IMR-90 (cell line): Measurements from ENCODE around the gene AKAP13. TPM values are rescaled to one million over a fixed set of nuclear protein-coding genes. Genes with fewer than 3 reads are reported as not detected.

Experiments used
- ATAC-seq: fragments of 200-7000 bp; cut with Tn5 transposase; 2 replicates; pipeline ENCODE4 v1.9.1; 2020; ENCODE audit warnings: low read depth, mild to moderate bottlenecking, moderate library complexity
- BruUV-seq: library from RNA; stranded (reverse); fragments of 400-500 nt; replicated peaks from 2 replicates; lab custom pipeline; 2021; lab: Mats Ljungman, UMichigan
- CTCF ChIA-PET: fragments of 300-600 bp; formaldehyde crosslinking; extraction: SDS; loops from one replicate; lab custom pipeline; 2021; ENCODE audit warnings: antibody characterized with exemption; lab: Yijun Ruan, JAX
- POLR2A ChIA-PET: fragments of 300-600 bp; sonication (Branson Sonifier 250); formaldehyde crosslinking; loops from one replicate; lab custom pipeline; 2022; ENCODE audit warnings: antibody characterized with exemption; ENCODE audit not compliant: unreplicated experiment; lab: Charles Lee
- DNase-seq: peaks from one replicate; pipeline ENCODE4 v3.0.0; 2013
- H2AFZ ChIP-seq: replicated peaks from 2 replicates; pipeline ENCODE3; 2013; ENCODE audit warnings: low read length, mild to moderate bottlenecking; ENCODE audit not compliant: poor library complexity
- H2AK5ac ChIP-seq: 2 replicates; pipeline ENCODE4 v1.6.1; 2013; ENCODE audit warnings: low read depth, low read length, inconsistent platforms
- H2AK9ac ChIP-seq: replicated peaks from 2 replicates; pipeline ENCODE3; 2013; ENCODE audit warnings: mild to moderate bottlenecking, low read depth, low read length, moderate library complexity; ENCODE audit not compliant: poor library complexity
- H2BK120ac ChIP-seq: 2 replicates; pipeline ENCODE4 v1.6.1; 2013; ENCODE audit warnings: low read depth, low read length, inconsistent platforms
- H2BK15ac ChIP-seq: 3 replicates; pipeline ENCODE4 v1.6.1; 2013; ENCODE audit warnings: low read depth, low read length, inconsistent platforms
- H2BK20ac ChIP-seq: 2 replicates; pipeline ENCODE4 v1.6.1; 2013; ENCODE audit warnings: low read depth, mild to moderate bottlenecking, inconsistent platforms, low read length, moderate library complexity
- H2BK5ac ChIP-seq: 2 replicates; pipeline ENCODE4 v1.6.1; 2013; ENCODE audit warnings: mild to moderate bottlenecking, low read depth, low read length, inconsistent platforms; ENCODE audit not compliant: poor library complexity, severe bottlenecking
- H3K14ac ChIP-seq: replicated peaks from 2 replicates; pipeline ENCODE4 v1.6.1; 2013; ENCODE audit warnings: low read depth, low read length, inconsistent platforms
- H3K18ac ChIP-seq: 2 replicates; pipeline ENCODE4 v1.6.1; 2013; ENCODE audit warnings: low read depth, low read length, control low read depth
- H3K23ac ChIP-seq: 2 replicates; pipeline ENCODE4 v1.6.1; 2013; ENCODE audit warnings: low read depth, low read length, inconsistent platforms
- H3K27ac ChIP-seq: 2 replicates; pipeline ENCODE4 v1.5.1; 2013; ENCODE audit warnings: mild to moderate bottlenecking, control low read depth, low read length; ENCODE audit not compliant: insufficient read depth
- H3K27me3 ChIP-seq: 2 replicates; pipeline ENCODE4 v1.6.1; 2013; ENCODE audit warnings: low read length; ENCODE audit not compliant: control insufficient read depth, insufficient read depth
- H3K36me3 ChIP-seq: 2 replicates; pipeline ENCODE4 v1.6.1; 2013; ENCODE audit warnings: low read length, mixed read lengths; ENCODE audit not compliant: control insufficient read depth, insufficient read depth
- H3K4ac ChIP-seq: 2 replicates; pipeline ENCODE4 v1.6.1; 2013; ENCODE audit warnings: low read depth, low read length, inconsistent platforms
- H3K4me1 ChIP-seq: 2 replicates; pipeline ENCODE4 v1.6.1; 2013; ENCODE audit warnings: low read length, mixed read lengths; ENCODE audit not compliant: control insufficient read depth, insufficient read depth
- H3K4me2 ChIP-seq: 2 replicates; pipeline ENCODE4 v1.6.1; 2013; ENCODE audit warnings: low read depth, mild to moderate bottlenecking, control low read depth, low read length, moderate library complexity
- H3K4me3 ChIP-seq: 2 replicates; pipeline ENCODE4 v1.5.1; 2013; ENCODE audit warnings: low read depth, mild to moderate bottlenecking, control low read depth, low read length, moderate library complexity; ENCODE audit not compliant: insufficient read depth
- H3K56ac ChIP-seq: 2 replicates; pipeline ENCODE4 v1.6.1; 2013; ENCODE audit warnings: low read length, inconsistent platforms; ENCODE audit not compliant: insufficient read depth; ENCODE audit errors: extremely low read depth
- H3K79me1 ChIP-seq, 2 experiments: 2 replicates each; pipeline ENCODE4 v1.6.1; 2013; ENCODE audit warnings: low read length in 2 of 2, inconsistent platforms in 1 of 2, low read depth in 1 of 2
- H3K9ac ChIP-seq: 2 replicates; pipeline ENCODE4 v1.6.1; 2013; ENCODE audit warnings: low read depth, low read length, control low read depth
- H3K9me1 ChIP-seq: 2 replicates; pipeline ENCODE4 v1.6.1; 2013; ENCODE audit warnings: low read length, inconsistent platforms; ENCODE audit not compliant: insufficient read depth
- H3K9me3 ChIP-seq: 2 replicates; pipeline ENCODE4 v1.6.1; 2013; ENCODE audit warnings: low read length; ENCODE audit not compliant: control insufficient read depth, insufficient read depth
- H4K20me1 ChIP-seq: 2 replicates; pipeline ENCODE4 v1.6.1; 2013; ENCODE audit warnings: low read length, inconsistent platforms; ENCODE audit not compliant: insufficient read depth
- H4K5ac ChIP-seq: 2 replicates; pipeline ENCODE4 v1.6.1; 2013; ENCODE audit warnings: mild to moderate bottlenecking, low read depth, low read length, control low read depth
- H4K8ac ChIP-seq, 2 experiments: 2 replicates each; pipeline ENCODE4 v1.6.1; 2013; ENCODE audit warnings: low read depth in 2 of 2, low read length in 2 of 2, control low read depth in 1 of 2, inconsistent platforms in 1 of 2
- H4K91ac ChIP-seq: 2 replicates; pipeline ENCODE4 v1.6.1; 2013; ENCODE audit warnings: low read depth, low read length, inconsistent platforms; ENCODE audit not compliant: insufficient read depth
- BHLHE40 ChIP-seq: fragments of 150-350 bp; IDR thresholded peaks from 2 replicates; pipeline ENCODE4 v1.6.1; 2016; ENCODE audit warnings: mild to moderate bottlenecking, low read depth, low read length
- CHD1 ChIP-seq: IDR thresholded peaks from 2 replicates; pipeline ENCODE4 v1.6.1; 2012; ENCODE audit warnings: low read depth, low read length, improper control_type of control experiment
- MAFK ChIP-seq: IDR thresholded peaks from 2 replicates; pipeline ENCODE4 v1.6.1; 2012; ENCODE audit warnings: low read depth, low read length, improper control_type of control experiment
- RCOR1 ChIP-seq: IDR thresholded peaks from 2 replicates; pipeline ENCODE4 v1.6.1; 2012; ENCODE audit warnings: mild to moderate bottlenecking, low read length, improper control_type of control experiment; ENCODE audit not compliant: insufficient replicate concordance
- SMC3 ChIP-seq: fragments of 150-350 bp; IDR thresholded peaks from 2 replicates; pipeline ENCODE4 v1.6.1; 2016; ENCODE audit warnings: low read depth, mild to moderate bottlenecking, antibody characterized with exemption, low read length, moderate library complexity
- USF2 ChIP-seq: fragments of 150-350 bp; IDR thresholded peaks from 2 replicates; pipeline ENCODE4 v1.6.1; 2017; ENCODE audit warnings: mild to moderate bottlenecking, antibody characterized with exemption, low read length, low read depth
- WGBS, 2 experiments: methylation state at CpG; one replicate each; pipeline versions ENCODE4 v1.1.5 to v1.1.7; 2013; ENCODE audit warnings: missing lambda C conversion rate in 2 of 2; ENCODE audit not compliant: insufficient read length in 1 of 2; ENCODE audit errors: extremely low coverage in 2 of 2; 5-methylcytosine and 5-hydroxymethylcytosine counted together
- dilution Hi-C: fragments of 300-500 bp; cut with HindIII; formaldehyde crosslinking; loops from one replicate; pipeline ENCODE4 v1.14.3; 2018; ENCODE audit warnings: low sequenced_read_pairs; ENCODE audit not compliant: unreplicated experiment
- in situ Hi-C: fragments of 300-500 bp; cut with MboI; formaldehyde crosslinking; loops from 3 replicates; pipeline ENCODE4 v1.14.3; 2019; ENCODE audit warnings: low sequenced_read_pairs, inconsistent platforms, mixed read lengths
- intact Hi-C: fragments of 100-400 bp; cut with micrococcal nuclease; formaldehyde crosslinking; loops from 2 replicates; pipeline ENCODE4 v1.10.0; 2022
- polyA plus RNA-seq, 3 experiments: library from polyadenylated mRNA; depleted of rRNA; stranded (reverse); fragments of >200 nt; gene quantifications; 2 replicates each; pipeline ENCODE4 v1.2.3, GENCODE V29; 2012; ENCODE audit warnings: low replicate concordance in 1 of 3
- total RNA-seq: library from RNA; depleted of rRNA; stranded (reverse); fragments of >200 nt; gene quantifications from 2 replicates; pipeline ENCODE4 v1.2.3, GENCODE V29; 2012

Gene AKAP13
- total and polyA plus RNA-seq, 2 of the 4 experiments (the other 2 are of a cell fraction): 10.4 to 46.4 TPM

GRCh38 chr15:85727068-85727467, 346.7 kb downstream of the AKAP13 start:
- ATAC-seq (peak; percentile 46), DNase-seq (no peak)
- no peaks in the 10 kb centered on the region; a peak in 2 of 4 replicates for H3K79me1 ChIP-seq
- H3K9me3 ChIP-seq: no peaks in the 10 kb centered on the region
- WGBS, 2 experiments: 100% methylated on average over 1 of the region's 2 CpGs; no CpG with 5 or more reads in 1 of the 2 experiments
- H3K27me3 ChIP-seq: no peaks in the 10 kb centered on the region
- no peak overlapping the region for H3K56ac ChIP-seq
- no peak overlapping the region for H3K23ac ChIP-seq
- H2BK120ac ChIP-seq: no peak overlapping the region
- H4K8ac ChIP-seq: no peak overlapping the region
- no peaks in the 10 kb centered on the region for H3K9me1 ChIP-seq
- H2AK9ac ChIP-seq: no peak overlapping the region
- H3K36me3 ChIP-seq: peaks cover 28% of the 10 kb centered on the region
- TF ChIP-seq RCOR1: no peak
- TF ChIP-seq CHD1: no peak
- TF ChIP-seq SMC3: no peak
- no peak for TF ChIP-seq USF2
- no peak for TF ChIP-seq BHLHE40
- no peak for TF ChIP-seq MAFK
- POLR2A ChIA-PET: no interaction called here
- 0 out of 2 replicates have a peak overlapping the region, but pooled peaks have one; percentile 8 for H3K4ac ChIP-seq
- no peak overlapping the region for H3K14ac ChIP-seq
- BruUV-seq: no TSS peak
- H3K4me2 ChIP-seq: no peak overlapping the region
- CTCF ChIA-PET: interaction anchor here (1.1 kb wide), 1 partner anchor 93 kb away, joined by 4 read pairs; no protein-coding TSS in a partner anchor
- H2AFZ ChIP-seq: no peak overlapping the region
- in situ Hi-C loops (no loop called here), dilution Hi-C loops (no loop called here), intact Hi-C loops (loop anchor here (2.0 kb wide), 2 partner anchors 240 to 430 kb away; no protein-coding TSS in a partner anchor)
- H4K20me1 ChIP-seq: no peaks in the 10 kb centered on the region
- no peak overlapping the region for H3K18ac ChIP-seq
- no peak overlapping the region for H3K4me3 ChIP-seq
- no peak overlapping the region for H3K27ac ChIP-seq
- no peak overlapping the region for H4K5ac ChIP-seq
- no peak overlapping the region for H2BK15ac ChIP-seq
- H3K9ac ChIP-seq: no peak overlapping the region
- no peak overlapping the region for H4K91ac ChIP-seq
- no peak overlapping the region for H2BK5ac ChIP-seq
- H2AK5ac ChIP-seq: no peak overlapping the region
- peaks cover 6% of the 10 kb centered on the region for H3K4me1 ChIP-seq
- H2BK20ac ChIP-seq: no peak overlapping the region
